C4-2B (cell line): ENCODE data around the gene OR2V1.
"Not testable (repeated sequence)": the region's sequence is repeated elsewhere in the genome, so short reads cannot be mapped to it uniquely, and the experiment has no call there.

Experiments
- H3K27ac ChIP-seq: fragments of 450-650 bp; 2 replicates; pipeline ENCODE4 v1.5.1; 2017
- CTCF ChIP-seq: fragments of 450-650 bp; conservative IDR thresholded peaks from 2 replicates; pipeline ENCODE4 v1.5.1; 2017; ENCODE audit warnings: mild to moderate bottlenecking
- ZFX ChIP-seq: fragments of 450-650 bp; IDR thresholded peaks from 2 replicates; pipeline ENCODE4 v1.6.1; 2017

The OR2V1 gene

GRCh38 chr5:181130832-181131496 lies at the start of gene OR2V1:
OR2V1 (minus strand) TSS chr5:181131169; CDS start chr5:181125304, 5,865 bp downstream.
- H3K27ac ChIP-seq: no peak within 1 kb of the TSS

GRCh38 chr5:181177559-181177958 lies 46.6 kb upstream of the OR2V1 start:
- H3K27ac ChIP-seq: not testable (repeated sequence)

More at GRCh38 chr5:181130832-181131496, at the start of gene OR2V1:
- TF ChIP-seq CTCF (no peak), ZFX (no peak)

GRCh38 chr5:181176254-181176952 lies 45.4 kb upstream of the OR2V1 start:
- no peak for TF ChIP-seq ZFX
- TF ChIP-seq CTCF: no peak
- no peak overlapping the region for H3K27ac ChIP-seq

GRCh38 chr5:181173420-181174342 lies 42.7 kb upstream of the OR2V1 start:
- TF ChIP-seq ZFX: no peak
- TF ChIP-seq CTCF: peak; percentile 20; the same call in 1 of the 2 replicates
- H3K27ac ChIP-seq: peak overlapping the region; percentile 65

GRCh38 chr5:181173027-181173419 lies 42.1 kb upstream of the OR2V1 start:
- peak overlapping the region; percentile 65 for H3K27ac ChIP-seq
- TF ChIP-seq CTCF (peak; percentile 36), ZFX (no peak)

GRCh38 chr5:181171782-181172181 lies 40.8 kb upstream of the OR2V1 start:
- no peak overlapping the region for H3K27ac ChIP-seq
- TF ChIP-seq ZFX (no peak), CTCF (no peak)

GRCh38 chr5:181170996-181171395 lies 40.0 kb upstream of the OR2V1 start:
- TF ChIP-seq CTCF (no peak), ZFX (no peak)
- no peak overlapping the region for H3K27ac ChIP-seq
